WERI-Rb-1 (cell line): ENCODE data around the gene TEF.

ENCODE experiments used
- DNase-seq: peaks from one replicate; pipeline ENCODE4 v3.0.0-alpha.2; 2020
- H3K27ac ChIP-seq: fragments of 250-450 bp; sonication (Bioruptor Pico); 2 replicates; pipeline ENCODE4 v1.5.1; 2020; ENCODE audit warnings: mild to moderate bottlenecking, moderate library complexity
- H3K27me3 ChIP-seq: fragments of 250-450 bp; sonication (Bioruptor Pico); 2 replicates; pipeline ENCODE4 v1.5.1; 2021; ENCODE audit warnings: mild to moderate bottlenecking, low read depth, moderate library complexity; ENCODE audit not compliant: insufficient read depth, severe bottlenecking
- H3K36me3 ChIP-seq: fragments of 250-450 bp; sonication (Bioruptor Pico); 2 replicates; pipeline ENCODE4 v1.5.1; 2020; ENCODE audit warnings: mild to moderate bottlenecking, moderate library complexity
- H3K4me3 ChIP-seq: 2 replicates; pipeline ENCODE4 v1.5.1; 2011; ENCODE audit warnings: low read depth, mild to moderate bottlenecking, control low read depth, low read length
- H3K9me3 ChIP-seq: fragments of 250-450 bp; sonication (Bioruptor Pico); 2 replicates; pipeline ENCODE4 v1.5.1; 2021; ENCODE audit warnings: mild to moderate bottlenecking, moderate library complexity; ENCODE audit not compliant: severe bottlenecking
- TF ChIP-seq, protein P1 (sequence below): IDR thresholded peaks from 2 replicates; pipeline ENCODE4 v1.5.1; 2011; ENCODE audit warnings: low read depth, mild to moderate bottlenecking, control low read depth, inconsistent platforms, low read length

The TEF gene, protein sequence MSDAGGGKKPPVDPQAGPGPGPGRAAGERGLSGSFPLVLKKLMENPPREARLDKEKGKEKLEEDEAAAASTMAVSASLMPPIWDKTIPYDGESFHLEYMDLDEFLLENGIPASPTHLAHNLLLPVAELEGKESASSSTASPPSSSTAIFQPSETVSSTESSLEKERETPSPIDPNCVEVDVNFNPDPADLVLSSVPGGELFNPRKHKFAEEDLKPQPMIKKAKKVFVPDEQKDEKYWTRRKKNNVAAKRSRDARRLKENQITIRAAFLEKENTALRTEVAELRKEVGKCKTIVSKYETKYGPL

DNA sequence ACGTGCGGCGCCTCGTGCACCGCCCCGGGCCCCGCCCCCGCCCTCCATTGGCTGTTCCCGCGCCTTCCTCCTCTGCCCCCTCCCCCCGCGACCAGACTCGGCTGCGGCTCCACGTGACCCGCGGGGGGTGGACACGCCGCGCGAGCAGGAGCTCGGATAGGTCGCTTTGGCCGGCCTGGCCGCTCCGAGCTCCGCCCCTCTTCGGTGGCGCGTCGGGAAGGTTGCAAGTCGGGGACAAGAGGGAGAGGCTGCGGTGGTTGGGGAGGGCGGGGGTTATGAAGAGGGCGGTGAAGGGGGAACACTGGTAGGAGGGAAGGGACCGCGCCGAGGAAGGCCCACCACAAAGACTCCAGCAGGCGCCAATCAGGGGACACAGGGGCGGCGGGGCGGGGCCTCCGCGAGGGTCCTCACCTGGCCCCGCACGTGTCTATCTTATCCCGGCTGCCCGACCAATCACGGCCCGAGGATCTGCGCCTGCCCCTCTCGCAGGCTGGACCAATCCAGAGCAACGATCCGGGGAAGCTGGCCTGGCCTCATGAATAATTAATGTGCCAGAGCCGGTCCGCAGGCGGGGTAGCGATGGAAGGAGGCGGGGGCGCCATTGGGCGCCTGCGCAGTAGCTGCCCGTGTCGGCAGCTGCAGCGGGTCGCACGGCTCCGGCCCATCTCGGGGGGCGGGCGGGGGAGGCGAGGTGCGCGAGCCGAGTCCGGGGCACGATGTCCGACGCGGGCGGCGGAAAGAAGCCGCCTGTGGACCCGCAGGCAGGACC is at the start of gene TEF:
TEF (plus strand) TSS at position 614 of the 769 bp plus-strand sequence; CDS start at position 717, 103 bp downstream.
- Histone ChIP-seq H3K9me3 (no peaks in the 10 kb centered on the region), H3K36me3 (no peaks in the 10 kb centered on the region; the same call in 1 of the 2 replicates), H3K27ac (peak within 1 kb of the TSS; percentile 97), H3K27me3 (no peaks in the 10 kb centered on the region), H3K4me3 (peak within 1 kb of the TSS; percentile 57)
- DNase-seq = peak; percentile 99
- TF ChIP-seq, protein P1, sequence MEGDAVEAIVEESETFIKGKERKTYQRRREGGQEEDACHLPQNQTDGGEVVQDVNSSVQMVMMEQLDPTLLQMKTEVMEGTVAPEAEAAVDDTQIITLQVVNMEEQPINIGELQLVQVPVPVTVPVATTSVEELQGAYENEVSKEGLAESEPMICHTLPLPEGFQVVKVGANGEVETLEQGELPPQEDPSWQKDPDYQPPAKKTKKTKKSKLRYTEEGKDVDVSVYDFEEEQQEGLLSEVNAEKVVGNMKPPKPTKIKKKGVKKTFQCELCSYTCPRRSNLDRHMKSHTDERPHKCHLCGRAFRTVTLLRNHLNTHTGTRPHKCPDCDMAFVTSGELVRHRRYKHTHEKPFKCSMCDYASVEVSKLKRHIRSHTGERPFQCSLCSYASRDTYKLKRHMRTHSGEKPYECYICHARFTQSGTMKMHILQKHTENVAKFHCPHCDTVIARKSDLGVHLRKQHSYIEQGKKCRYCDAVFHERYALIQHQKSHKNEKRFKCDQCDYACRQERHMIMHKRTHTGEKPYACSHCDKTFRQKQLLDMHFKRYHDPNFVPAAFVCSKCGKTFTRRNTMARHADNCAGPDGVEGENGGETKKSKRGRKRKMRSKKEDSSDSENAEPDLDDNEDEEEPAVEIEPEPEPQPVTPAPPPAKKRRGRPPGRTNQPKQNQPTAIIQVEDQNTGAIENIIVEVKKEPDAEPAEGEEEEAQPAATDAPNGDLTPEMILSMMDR = no peak

DNA sequence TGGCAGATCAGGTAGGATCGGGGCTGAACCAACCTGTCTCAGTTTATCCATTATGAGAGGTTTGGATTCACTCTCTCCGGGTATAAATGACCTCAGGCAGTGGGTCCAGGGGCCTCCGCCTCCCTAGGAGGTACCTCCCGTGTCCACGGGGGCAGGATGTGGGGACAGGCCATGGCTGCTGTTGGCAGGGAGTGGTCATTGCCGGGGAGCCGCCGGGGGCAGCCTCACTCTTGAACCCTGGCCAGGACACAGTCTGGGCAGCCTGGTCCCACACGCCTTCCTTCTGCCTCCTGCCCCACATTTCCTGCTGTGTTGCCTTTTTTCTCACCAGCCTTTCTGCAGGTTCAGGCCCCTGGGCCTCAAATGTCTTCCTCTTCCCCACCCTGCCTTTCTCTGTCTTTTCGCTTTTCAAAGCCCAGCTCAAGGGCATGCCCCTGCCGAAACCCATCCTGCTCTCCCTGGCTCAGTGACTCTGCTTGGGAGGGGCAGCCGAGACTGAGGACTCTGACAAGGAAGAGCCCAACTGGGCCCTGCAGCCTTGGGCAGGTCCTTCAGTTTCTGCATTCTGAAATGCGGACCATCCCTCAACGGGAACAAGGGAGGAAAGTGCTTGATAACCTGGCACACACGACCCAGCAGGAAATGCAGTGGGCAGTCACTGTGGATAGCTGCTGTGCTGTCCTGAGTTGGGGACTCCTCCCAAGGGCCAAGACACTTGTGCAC is 49.4 kb upstream of the TEF start:
- H3K9me3 ChIP-seq = no peaks in the 10 kb centered on the region
- H3K4me3 ChIP-seq = no peak overlapping the region
- H3K27ac ChIP-seq = no peak overlapping the region
- DNase-seq = no peak
- TF ChIP-seq, protein P1 = no peak
- H3K27me3 ChIP-seq = no peaks in the 10 kb centered on the region
- H3K36me3 ChIP-seq = peaks cover 60% of the 10 kb centered on the region

DNA sequence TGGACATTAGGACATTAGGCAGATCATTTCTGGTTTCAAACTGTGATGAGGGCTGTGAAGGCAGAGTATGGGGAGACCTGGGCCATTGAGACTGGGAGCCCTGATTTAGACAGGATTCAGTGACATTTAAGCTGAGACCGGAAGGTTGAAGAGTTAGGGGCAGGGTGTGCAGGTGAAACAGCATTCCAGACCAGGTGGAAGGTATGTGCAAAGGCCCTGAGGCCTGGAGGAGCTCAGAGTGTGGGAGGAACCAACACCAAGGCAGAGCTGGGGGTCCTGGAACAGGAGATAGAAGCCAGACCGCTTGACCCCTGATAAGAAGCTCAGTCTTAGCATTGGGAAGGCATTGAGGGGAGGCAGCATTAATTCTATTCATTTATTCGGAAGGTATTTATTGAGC is 47.9 kb upstream of the TEF start:
- TF ChIP-seq, protein P1 = no peak
- DNase-seq = no peak
- Histone ChIP-seq H3K36me3 (peaks cover 48% of the 10 kb centered on the region), H3K4me3 (no peak overlapping the region), H3K9me3 (no peaks in the 10 kb centered on the region), H3K27me3 (no peaks in the 10 kb centered on the region), H3K27ac (no peak overlapping the region)

DNA sequence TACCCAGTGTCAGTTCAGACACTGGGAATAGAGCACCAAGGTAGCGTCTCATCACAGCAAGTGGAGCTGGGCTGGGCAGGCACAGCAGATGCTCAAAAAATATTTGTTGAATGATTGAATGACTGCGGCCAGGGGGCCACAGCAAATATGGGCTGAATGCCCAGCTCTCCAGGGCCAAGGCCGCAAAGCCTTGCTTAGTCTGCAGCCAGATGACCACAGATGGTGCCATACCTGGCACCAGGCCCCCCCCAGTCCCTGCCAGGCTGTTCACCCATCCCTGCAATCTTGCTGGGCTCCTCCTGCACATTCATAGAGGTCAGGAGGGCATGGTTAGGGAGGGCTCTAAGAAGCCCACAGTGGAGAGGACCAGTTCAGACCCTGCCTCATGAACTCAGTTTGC is 47.5 kb upstream of the TEF start:
- Histone ChIP-seq H3K27ac (no peak overlapping the region), H3K36me3 (peaks cover 52% of the 10 kb centered on the region), H3K27me3 (no peaks in the 10 kb centered on the region), H3K9me3 (no peaks in the 10 kb centered on the region), H3K4me3 (no peak overlapping the region)
- TF ChIP-seq, protein P1 = no peak
- no peak for DNase-seq

DNA sequence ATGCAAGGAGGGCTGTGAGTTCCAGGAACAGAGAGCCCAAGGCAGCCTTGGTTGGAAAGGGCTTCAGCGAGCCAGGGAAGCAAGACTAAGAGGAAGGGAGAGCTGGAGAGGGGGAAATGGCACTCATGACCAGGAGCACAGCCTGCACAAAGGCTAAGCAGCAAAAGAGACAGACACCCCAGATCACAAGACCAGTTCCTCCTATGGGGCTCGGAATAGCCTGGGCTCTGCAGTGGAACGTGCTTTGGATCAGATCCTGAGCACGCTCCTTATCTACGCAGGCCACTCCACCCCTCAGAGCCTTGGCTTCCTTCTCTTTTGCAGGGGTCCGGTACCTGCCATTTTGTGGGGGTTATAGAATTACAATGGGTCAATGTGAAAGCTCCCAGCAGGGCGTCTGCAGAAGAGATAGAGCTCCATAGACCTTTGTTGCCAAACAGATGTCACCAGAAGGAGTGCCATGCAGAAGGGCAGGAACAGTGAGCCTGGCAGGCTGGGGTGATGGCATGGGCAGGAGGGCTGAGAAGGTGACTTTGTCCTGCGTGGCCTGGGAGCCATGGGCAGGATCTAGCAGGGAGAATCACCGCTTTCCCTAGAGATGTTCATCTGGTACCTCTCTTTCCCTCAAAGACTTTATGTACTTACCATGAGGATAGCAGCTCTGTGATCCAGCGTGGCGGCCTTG is 46.6 kb upstream of the TEF start:
- DNase-seq = no peak
- Histone ChIP-seq H3K36me3 (peaks cover 47% of the 10 kb centered on the region), H3K4me3 (no peak overlapping the region), H3K27ac (no peak overlapping the region), H3K27me3 (no peaks in the 10 kb centered on the region), H3K9me3 (no peaks in the 10 kb centered on the region)
- TF ChIP-seq, protein P1 = no peak
